Thymus (tissue), 11 donors: Measurements from ENCODE around the gene TRHDE. TPM values are rescaled to one million over a fixed set of nuclear protein-coding genes. Genes with fewer than 3 reads are reported as not detected.

Experiments
- DNase-seq, 9 donors: peaks; one replicate each; pipeline ENCODE4 v3.0.0-alpha.2; 2013; ENCODE audit warnings: low spot score in 9 of 9, low read depth in 6 of 9, missing footprints in 1 of 9
- H3K27ac ChIP-seq, 2 donors: one replicate each; pipeline ENCODE4 v1.5.1; 2013; ENCODE audit warnings: control low read depth in 1 of 2, low read depth in 1 of 2, low read length in 1 of 2, mild to moderate bottlenecking in 1 of 2, moderate library complexity in 1 of 2
- H3K27me3 ChIP-seq, 2 donors: one replicate each; pipeline ENCODE4 v1.5.1; 2013; ENCODE audit warnings: low read length in 1 of 2; ENCODE audit not compliant: control insufficient read depth in 2 of 2, insufficient read depth in 1 of 2
- H3K36me3 ChIP-seq, 2 donors: one replicate each; pipeline ENCODE4 v1.5.1; 2013; ENCODE audit warnings: low read length in 1 of 2, mild to moderate bottlenecking in 1 of 2, moderate library complexity in 1 of 2; ENCODE audit not compliant: control insufficient read depth in 2 of 2, insufficient read depth in 2 of 2
- H3K4me1 ChIP-seq, 2 donors: one replicate each; pipeline ENCODE4 v1.5.1; 2013; ENCODE audit warnings: low read length in 2 of 2; ENCODE audit not compliant: control insufficient read depth in 2 of 2, insufficient read depth in 2 of 2
- H3K4me3 ChIP-seq, 2 donors: one replicate each; pipeline ENCODE4 v1.5.1; 2013; ENCODE audit warnings: low read length in 2 of 2, control low read depth in 1 of 2, mild to moderate bottlenecking in 1 of 2
- H3K9me3 ChIP-seq, 2 donors: one replicate each; pipeline ENCODE4 v1.5.1; 2013; ENCODE audit warnings: low read length in 1 of 2, mild to moderate bottlenecking in 1 of 2; ENCODE audit not compliant: control insufficient read depth in 2 of 2, insufficient read depth in 1 of 2
- WGBS: extraction: QIAGEN DNeasy Blood & Tissue Kit; methylation state at CpG from one replicate; pipeline ENCODE4 v1.1.7; 2013; 5-methylcytosine and 5-hydroxymethylcytosine counted together
- polyA plus RNA-seq: library from polyadenylated mRNA; stranded (reverse); fragments of 200-250 nt; gene quantifications from one replicate; pipeline ENCODE4 v1.2.3, GENCODE V29; 2013
- total RNA-seq: library from RNA; stranded (reverse); fragments of 120-200 nt; gene quantifications from one replicate; pipeline ENCODE4 v1.2.4, GENCODE V29; 2013
- donor health status: healthy.

The TRHDE gene
- total and polyA plus RNA-seq, 2 donors = 0.18 to 0.42 TPM

DNA sequence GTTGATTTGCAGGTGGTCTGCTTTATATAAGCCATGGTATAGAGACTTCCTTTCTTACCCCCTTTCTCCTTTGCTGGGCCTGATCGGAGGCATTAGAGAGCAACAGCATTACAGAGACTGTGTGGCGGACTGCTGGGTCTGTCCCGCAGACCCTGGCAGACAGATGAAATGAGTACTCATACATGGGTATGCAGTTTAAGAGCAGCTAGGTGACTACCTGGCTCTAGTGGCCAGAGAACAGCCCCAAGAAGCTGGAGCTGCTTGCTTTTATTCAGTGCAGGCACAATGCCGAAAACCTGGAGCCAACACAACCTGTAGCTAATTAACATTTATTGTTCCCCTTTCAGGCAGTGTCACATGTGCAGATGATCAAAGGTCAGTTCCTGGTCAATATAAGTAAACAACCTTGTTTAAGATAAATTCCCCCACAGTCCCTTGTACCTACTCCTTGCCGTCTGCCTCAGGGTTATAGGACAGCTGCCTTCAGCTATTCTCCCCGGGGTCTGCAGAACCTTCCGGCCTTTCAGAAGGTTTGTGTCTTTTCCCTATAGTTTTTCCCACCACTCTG lies 160.0 kb downstream of the TRHDE start:
- DNase-seq = no peak
- no peaks in the 10 kb centered on the region for H3K9me3 ChIP-seq
- WGBS = 93% methylated on average over 7 of the region's 7 CpGs
- no peak overlapping the region for H3K4me3 ChIP-seq
- H3K27ac ChIP-seq = no peak overlapping the region
- H3K36me3 ChIP-seq = no peaks in the 10 kb centered on the region
- no peaks in the 10 kb centered on the region for H3K27me3 ChIP-seq
- no peaks in the 10 kb centered on the region for H3K4me1 ChIP-seq

GRCh38 chr12:72433298-72433697 lies 161.1 kb downstream of the TRHDE start:
- H3K27me3 ChIP-seq = no peaks in the 10 kb centered on the region
- H3K9me3 ChIP-seq = no peaks in the 10 kb centered on the region
- no peak overlapping the region for H3K27ac ChIP-seq
- H3K4me3 ChIP-seq = no peak overlapping the region
- no peaks in the 10 kb centered on the region for H3K4me1 ChIP-seq
- H3K36me3 ChIP-seq = no peaks in the 10 kb centered on the region
- WGBS = 94% methylated on average over 1 of the region's 1 CpG
- no peak for DNase-seq

GRCh38 chr12:72434999-72435398 lies 162.8 kb downstream of the TRHDE start:
- Histone ChIP-seq H3K27me3 (no peaks in the 10 kb centered on the region), H3K9me3 (no peaks in the 10 kb centered on the region), H3K27ac (no peak overlapping the region), H3K4me3 (no peak overlapping the region), H3K4me1 (no peaks in the 10 kb centered on the region), H3K36me3 (no peaks in the 10 kb centered on the region)
- DNase-seq = no peak
- WGBS = 91% methylated on average over 1 of the region's 1 CpG

DNA sequence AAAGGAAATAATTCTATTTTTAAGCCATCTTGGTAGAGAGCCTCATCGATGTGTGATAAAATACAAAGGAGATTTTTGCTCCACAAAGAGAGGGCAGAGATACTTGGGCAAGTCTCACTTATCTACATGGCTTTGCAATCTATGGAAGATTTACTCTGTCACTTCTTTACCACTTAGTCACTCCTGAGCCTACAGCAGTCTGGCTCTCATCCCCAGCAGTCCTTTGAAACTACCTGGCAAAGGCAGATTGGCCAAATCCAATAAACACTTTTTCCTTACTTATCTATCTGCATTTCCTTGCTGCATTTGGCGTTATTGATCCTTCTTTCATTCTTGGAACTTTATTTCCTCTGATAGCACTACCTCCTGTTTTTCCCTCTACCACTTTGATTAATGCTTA lies 170.0 kb downstream of the TRHDE start:
- no peaks in the 10 kb centered on the region for H3K9me3 ChIP-seq
- H3K4me1 ChIP-seq = no peaks in the 10 kb centered on the region
- H3K27me3 ChIP-seq = no peaks in the 10 kb centered on the region
- whole genome bisulfite sequencing = 93% methylated on average over 2 of the region's 2 CpGs
- H3K36me3 ChIP-seq = no peaks in the 10 kb centered on the region
- H3K4me3 ChIP-seq = no peak overlapping the region
- no peak for DNase-seq
- H3K27ac ChIP-seq = no peak overlapping the region

- DNase-seq = no peak
- Histone ChIP-seq H3K27me3 (no peaks in the 10 kb centered on the region), H3K9me3 (no peaks in the 10 kb centered on the region), H3K4me1 (no peaks in the 10 kb centered on the region), H3K27ac (no peak overlapping the region), H3K36me3 (no peaks in the 10 kb centered on the region), H3K4me3 (no peak overlapping the region)
Measured at GRCh38 chr12:72444125-72444524, 172.0 kb downstream of the TRHDE start.

DNA sequence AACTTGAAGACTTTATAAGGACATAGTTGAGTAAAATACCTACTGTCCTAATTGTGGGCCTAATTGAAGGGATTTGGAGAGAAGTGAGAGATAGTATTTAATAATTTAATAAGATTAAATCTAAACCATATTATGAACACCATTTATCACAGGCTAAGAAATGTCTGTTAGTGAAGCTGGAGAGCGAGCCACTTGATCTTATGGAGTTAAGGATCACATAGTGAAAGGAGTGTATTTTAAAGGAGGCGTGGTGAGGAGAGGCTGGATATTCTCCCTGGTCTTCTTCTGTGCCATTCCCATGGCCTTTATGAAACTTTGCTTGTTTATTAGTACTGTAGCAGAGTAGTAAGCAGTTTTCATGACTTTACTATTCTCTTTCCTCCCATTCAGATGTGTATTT lies 172.4 kb downstream of the TRHDE start:
- Histone ChIP-seq H3K27ac (no peak overlapping the region), H3K9me3 (no peaks in the 10 kb centered on the region), H3K4me3 (no peak overlapping the region), H3K36me3 (no peaks in the 10 kb centered on the region), H3K27me3 (no peaks in the 10 kb centered on the region), H3K4me1 (no peaks in the 10 kb centered on the region)
- no peak for DNase-seq
- WGBS = 91% methylated on average over 2 of the region's 2 CpGs

DNA sequence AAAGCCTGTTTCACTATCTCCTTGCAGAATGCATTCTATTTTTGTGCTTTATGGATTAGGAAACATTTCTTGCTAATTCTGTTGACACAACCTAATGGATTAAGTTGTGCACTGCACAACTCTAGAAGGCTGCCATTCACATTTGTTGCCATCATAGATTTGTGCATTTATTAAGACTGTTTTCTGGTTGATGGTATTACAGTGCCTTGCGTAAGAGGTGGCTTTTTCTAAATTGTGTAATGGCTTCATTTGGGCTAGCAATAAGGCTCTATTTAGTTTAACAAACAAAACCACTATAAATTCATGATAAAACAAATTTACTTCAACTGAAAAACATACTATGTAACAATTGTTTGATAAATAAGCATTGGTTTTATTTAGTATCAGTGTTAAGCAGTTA lies 175.9 kb downstream of the TRHDE start:
- Histone ChIP-seq H3K4me1 (no peaks in the 10 kb centered on the region), H3K4me3 (no peak overlapping the region), H3K27me3 (no peaks in the 10 kb centered on the region), H3K9me3 (peaks cover 0 to 2% of the 10 kb centered on the region in 2 donors), H3K36me3 (no peaks in the 10 kb centered on the region), H3K27ac (no peak overlapping the region)
- no peak for DNase-seq
- 96% methylated on average over 1 of the region's 1 CpG for WGBS

DNA sequence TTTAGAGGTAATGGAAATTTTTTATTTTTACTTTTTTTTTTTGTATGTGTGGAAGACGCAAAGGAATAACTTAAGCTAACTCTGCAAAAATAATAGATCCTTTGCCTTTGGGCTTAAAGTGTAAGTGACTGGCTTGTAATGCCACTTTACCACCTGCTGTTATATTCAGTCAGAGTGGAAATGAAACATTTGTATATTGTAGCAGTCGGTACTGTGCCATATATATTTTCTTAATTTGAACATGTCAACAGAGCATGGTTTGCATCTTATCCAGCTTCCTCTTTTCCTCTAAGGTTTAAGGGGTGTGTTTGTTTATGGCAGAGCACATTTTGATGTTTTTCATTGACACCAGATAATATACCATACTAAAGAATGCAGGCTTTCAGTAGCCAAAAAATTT lies 176.6 kb downstream of the TRHDE start:
- WGBS = 69% methylated on average over 2 of the region's 2 CpGs
- H3K36me3 ChIP-seq = no peaks in the 10 kb centered on the region
- peaks cover 0 to 6% of the 10 kb centered on the region in 2 donors for H3K9me3 ChIP-seq
- no peak for DNase-seq
- H3K4me1 ChIP-seq = no peaks in the 10 kb centered on the region
- H3K27me3 ChIP-seq = no peaks in the 10 kb centered on the region
- no peak overlapping the region for H3K27ac ChIP-seq
- no peak overlapping the region for H3K4me3 ChIP-seq

DNA sequence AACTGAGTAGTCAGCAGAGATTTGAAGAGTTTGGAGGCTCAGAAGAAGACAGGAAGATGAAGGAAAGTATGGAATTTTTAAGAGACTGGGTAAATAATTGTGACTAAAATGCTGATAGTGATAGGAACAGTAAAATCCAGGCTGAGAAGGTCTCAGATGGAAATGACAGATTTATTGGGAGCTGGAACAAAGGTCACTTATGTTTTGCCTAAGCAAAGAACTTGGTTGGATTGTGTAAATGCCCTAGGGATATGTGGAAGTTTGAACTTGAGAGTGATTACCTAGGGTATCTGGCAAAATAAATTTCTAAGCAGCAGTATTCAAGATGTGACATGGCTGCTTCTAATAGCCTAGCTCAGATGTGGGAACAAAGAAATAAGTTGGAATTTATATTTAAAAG lies 180.9 kb downstream of the TRHDE start:
- no peak for DNase-seq
- Histone ChIP-seq H3K36me3 (no peaks in the 10 kb centered on the region), H3K27me3 (no peaks in the 10 kb centered on the region), H3K4me1 (no peaks in the 10 kb centered on the region), H3K9me3 (peaks cover 0 to 6% of the 10 kb centered on the region in 2 donors), H3K4me3 (no peak overlapping the region), H3K27ac (no peak overlapping the region)

- peaks cover 0 to 6% of the 10 kb centered on the region in 2 donors for H3K9me3 ChIP-seq
- no peak overlapping the region for H3K4me3 ChIP-seq
- no peaks in the 10 kb centered on the region for H3K36me3 ChIP-seq
- no peak overlapping the region for H3K27ac ChIP-seq
- no peaks in the 10 kb centered on the region for H3K27me3 ChIP-seq
- WGBS = 85% methylated on average over 2 of the region's 2 CpGs
- no peak for DNase-seq
- H3K4me1 ChIP-seq = no peaks in the 10 kb centered on the region
Measured at GRCh38 chr12:72453550-72453949, 181.4 kb downstream of the TRHDE start.
